ENCODE results near the gene KRTAP10-9.
"Not testable (repeated sequence)": the region's sequence is repeated elsewhere in the genome, so short reads cannot be mapped to it uniquely, and the experiment has no call there.

KRTAP10-9 gene

GRCh38 chr21:44626673-44627143, at the start of gene KRTAP10-9:
Gene KRTAP10-9 (plus strand): TSS chr21:44627093. CDS start chr21:44627172, 79 bp downstream.
- Mint-ChIP-seq H3K9me3 (peaks cover 34% of the 10 kb centered on the region), H3K36me3 (peaks cover 12% of the 10 kb centered on the region), H3K27ac (no peak within 1 kb of the TSS), H3K4me3 (no peak within 1 kb of the TSS), H3K4me1 (peaks cover 7% of the 10 kb centered on the region), H3K27me3 (peaks cover 15% of the 10 kb centered on the region)
- no peak for ATAC-seq (ENCODE audit: low read depth)
- DNase-seq (ENCODE audit: low spot score in 2 of 2) = no peak

- Mint-ChIP-seq H3K4me3 (no peak overlapping the region), H3K36me3 (peaks cover 12% of the 10 kb centered on the region), H3K4me1 (peaks cover 2% of the 10 kb centered on the region), H3K27me3 (peaks cover 23% of the 10 kb centered on the region), H3K9me3 (peaks cover 25% of the 10 kb centered on the region), H3K27ac (no peak overlapping the region)
- ATAC-seq (ENCODE audit: low read depth) (no peak), DNase-seq (ENCODE audit: low spot score in 2 of 2) (no peak)
These were observed 48.4 kb upstream of the KRTAP10-9 start for GRCh38 chr21:44578371-44579055.

- H3K4me1 Mint-ChIP-seq = peaks cover 2% of the 10 kb centered on the region
- H3K36me3 Mint-ChIP-seq = peaks cover 12% of the 10 kb centered on the region
- ATAC-seq (ENCODE audit: low read depth) = no peak
- H3K4me3 Mint-ChIP-seq = no peak overlapping the region
- no peak overlapping the region for H3K27ac Mint-ChIP-seq
- no peak for DNase-seq (ENCODE audit: low spot score in 2 of 2)
- H3K27me3 Mint-ChIP-seq = peaks cover 24% of the 10 kb centered on the region
- peaks cover 25% of the 10 kb centered on the region for H3K9me3 Mint-ChIP-seq
These were observed 47.6 kb upstream of the KRTAP10-9 start for GRCh38 chr21:44579056-44579832.

- DNase-seq (ENCODE audit: low spot score in 2 of 2) (no peak), ATAC-seq (ENCODE audit: low read depth) (no peak)
- H3K36me3 Mint-ChIP-seq = peaks cover 12% of the 10 kb centered on the region
- no peak overlapping the region for H3K4me3 Mint-ChIP-seq
- peaks cover 2% of the 10 kb centered on the region for H3K4me1 Mint-ChIP-seq
- H3K27ac Mint-ChIP-seq = no peak overlapping the region
- peaks cover 22% of the 10 kb centered on the region for H3K27me3 Mint-ChIP-seq
- peaks cover 25% of the 10 kb centered on the region for H3K9me3 Mint-ChIP-seq
These were observed 47.1 kb upstream of the KRTAP10-9 start for GRCh38 chr21:44579833-44580144.

GRCh38 chr21:44580231-44580821, 46.6 kb upstream of the KRTAP10-9 start, which contains the start of gene KRTAP10-5:
Gene KRTAP10-5 (minus strand): TSS chr21:44580604. CDS start chr21:44580578, 26 bp downstream.
- H3K36me3 Mint-ChIP-seq = peaks cover 12% of the 10 kb centered on the region
- H3K9me3 Mint-ChIP-seq = peaks cover 25% of the 10 kb centered on the region
- DNase-seq (ENCODE audit: low spot score in 2 of 2); H3K4me1 Mint-ChIP-seq; ATAC-seq (ENCODE audit: low read depth); H3K4me3 Mint-ChIP-seq; H3K27ac Mint-ChIP-seq: not testable (repeated sequence)
- H3K27me3 Mint-ChIP-seq = peaks cover 23% of the 10 kb centered on the region

DNA sequence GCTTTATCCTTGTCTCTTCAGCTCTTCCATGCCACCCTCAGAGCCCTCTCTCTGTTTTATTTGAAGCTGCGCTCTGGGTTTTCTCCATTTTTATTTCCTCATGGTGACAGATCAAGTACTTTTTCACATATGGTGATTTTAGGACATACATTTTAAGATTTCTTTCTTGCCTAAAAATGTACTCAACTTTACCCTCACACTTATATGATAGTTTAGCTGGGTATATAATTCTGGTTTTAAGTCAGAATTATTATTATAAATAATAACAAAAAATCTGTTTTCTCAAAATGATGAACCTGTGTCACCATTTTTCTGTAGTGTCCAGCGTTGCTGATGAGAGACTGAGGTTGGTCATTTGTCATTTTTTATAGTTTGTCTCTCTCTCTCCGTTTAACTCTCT, 45.7 kb upstream of the KRTAP10-9 start:
- DNase-seq (ENCODE audit: low spot score in 2 of 2) (no peak), ATAC-seq (ENCODE audit: low read depth) (no peak)
- Mint-ChIP-seq H3K4me1 (no peaks in the 10 kb centered on the region), H3K36me3 (peaks cover 12% of the 10 kb centered on the region), H3K4me3 (no peak overlapping the region), H3K27ac (no peak overlapping the region), H3K27me3 (peaks cover 23% of the 10 kb centered on the region), H3K9me3 (peaks cover 28% of the 10 kb centered on the region)

DNA sequence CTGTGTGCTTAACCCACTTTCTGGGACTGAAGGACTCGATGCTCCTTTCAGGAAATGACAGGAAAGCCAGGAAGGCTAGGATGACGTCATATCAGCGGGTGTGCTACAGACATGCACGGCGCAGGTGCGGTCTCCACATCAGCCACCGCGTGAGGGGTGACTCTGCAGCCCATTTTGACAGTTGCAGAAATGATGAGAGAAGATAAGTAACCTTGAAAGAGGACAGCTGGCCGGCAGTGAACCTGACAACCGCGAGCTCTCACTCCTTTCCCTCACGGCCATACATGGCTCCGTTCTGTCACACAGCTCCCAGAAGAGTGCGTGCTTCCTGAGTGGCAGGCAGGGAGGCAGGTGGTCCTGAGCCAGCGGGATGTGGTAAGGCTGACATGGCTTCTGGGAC, 44.8 kb upstream of the KRTAP10-9 start:
- H3K27me3 Mint-ChIP-seq = peaks cover 27% of the 10 kb centered on the region
- no peak overlapping the region for H3K4me3 Mint-ChIP-seq
- no peak for ATAC-seq (ENCODE audit: low read depth)
- peaks cover 10% of the 10 kb centered on the region for H3K36me3 Mint-ChIP-seq
- H3K9me3 Mint-ChIP-seq = peaks cover 25% of the 10 kb centered on the region
- DNase-seq (ENCODE audit: low spot score in 2 of 2) = no peak
- no peaks in the 10 kb centered on the region for H3K4me1 Mint-ChIP-seq
- H3K27ac Mint-ChIP-seq = no peak overlapping the region

- no peak overlapping the region for H3K4me3 Mint-ChIP-seq
- no peak overlapping the region for H3K27ac Mint-ChIP-seq
- ATAC-seq (ENCODE audit: low read depth) = no peak
- peaks cover 21% of the 10 kb centered on the region for H3K9me3 Mint-ChIP-seq
- H3K27me3 Mint-ChIP-seq = peaks cover 24% of the 10 kb centered on the region
- H3K36me3 Mint-ChIP-seq = peaks cover 10% of the 10 kb centered on the region
- no peak for DNase-seq (ENCODE audit: low spot score in 2 of 2)
- no peaks in the 10 kb centered on the region for H3K4me1 Mint-ChIP-seq
These were observed 43.6 kb upstream of the KRTAP10-9 start for GRCh38 chr21:44583089-44583799.

DNA sequence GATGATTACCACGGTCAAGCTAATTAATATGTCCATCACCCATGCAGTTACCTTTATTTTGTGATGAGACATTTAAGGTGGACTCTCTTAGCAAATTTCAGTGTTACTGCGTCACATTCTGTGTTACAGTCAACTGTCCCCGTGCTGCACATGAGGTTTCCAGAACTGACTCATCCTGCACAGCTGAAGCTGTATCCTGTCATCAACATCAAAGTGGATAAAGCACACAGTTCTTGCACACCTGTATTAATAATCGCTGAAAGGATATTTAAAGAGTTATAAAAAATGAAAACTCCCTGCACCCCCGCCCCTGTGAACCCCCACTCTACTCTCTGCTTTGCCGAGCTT, 43.1 kb upstream of the KRTAP10-9 start:
- peaks cover 24% of the 10 kb centered on the region for H3K27me3 Mint-ChIP-seq

GRCh38 chr21:44585892-44586291, 41.0 kb upstream of the KRTAP10-9 start:
- Mint-ChIP-seq H3K9me3 (peaks cover 12% of the 10 kb centered on the region), H3K4me3 (no peak overlapping the region), H3K36me3 (peaks cover 1% of the 10 kb centered on the region), H3K27me3 (peaks cover 22% of the 10 kb centered on the region), H3K4me1 (no peaks in the 10 kb centered on the region), H3K27ac (no peak overlapping the region)
- DNase-seq (ENCODE audit: low spot score in 2 of 2) (no peak), ATAC-seq (ENCODE audit: low read depth) (no peak)

More for the DNA sequence above, 43.1 kb upstream of the KRTAP10-9 start:
- Mint-ChIP-seq H3K9me3 (peaks cover 21% of the 10 kb centered on the region), H3K4me1 (no peaks in the 10 kb centered on the region), H3K36me3 (peaks cover 10% of the 10 kb centered on the region), H3K27ac (no peak overlapping the region), H3K4me3 (no peak overlapping the region)
- ATAC-seq (ENCODE audit: low read depth) (no peak), DNase-seq (ENCODE audit: low spot score in 2 of 2) (no peak)

DNA sequence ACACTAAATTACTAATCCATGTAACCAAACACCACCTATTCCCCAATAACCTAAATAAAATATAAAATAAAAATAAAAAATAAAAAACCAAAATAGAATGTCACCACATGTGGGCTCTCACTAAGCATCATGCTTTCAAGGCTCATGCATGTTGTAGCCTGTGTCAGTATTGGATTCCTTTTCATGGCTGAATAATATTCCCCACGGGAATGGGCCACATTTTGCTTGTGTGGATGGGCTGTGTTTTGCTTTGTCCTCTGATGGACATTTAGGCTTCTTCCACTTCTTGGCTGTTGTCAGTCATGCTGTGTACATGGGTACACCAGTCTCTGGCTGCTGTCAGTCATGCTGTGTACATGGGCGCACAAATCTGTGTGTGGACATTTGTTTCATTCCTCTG, 37.8 kb upstream of the KRTAP10-9 start:
- Mint-ChIP-seq H3K4me3 (no peak overlapping the region), H3K4me1 (no peaks in the 10 kb centered on the region), H3K27ac (no peak overlapping the region), H3K9me3 (peaks cover 3% of the 10 kb centered on the region), H3K36me3 (no peaks in the 10 kb centered on the region), H3K27me3 (peaks cover 30% of the 10 kb centered on the region)
- ATAC-seq (ENCODE audit: low read depth) (no peak), DNase-seq (ENCODE audit: low spot score in 2 of 2) (no peak)

DNA sequence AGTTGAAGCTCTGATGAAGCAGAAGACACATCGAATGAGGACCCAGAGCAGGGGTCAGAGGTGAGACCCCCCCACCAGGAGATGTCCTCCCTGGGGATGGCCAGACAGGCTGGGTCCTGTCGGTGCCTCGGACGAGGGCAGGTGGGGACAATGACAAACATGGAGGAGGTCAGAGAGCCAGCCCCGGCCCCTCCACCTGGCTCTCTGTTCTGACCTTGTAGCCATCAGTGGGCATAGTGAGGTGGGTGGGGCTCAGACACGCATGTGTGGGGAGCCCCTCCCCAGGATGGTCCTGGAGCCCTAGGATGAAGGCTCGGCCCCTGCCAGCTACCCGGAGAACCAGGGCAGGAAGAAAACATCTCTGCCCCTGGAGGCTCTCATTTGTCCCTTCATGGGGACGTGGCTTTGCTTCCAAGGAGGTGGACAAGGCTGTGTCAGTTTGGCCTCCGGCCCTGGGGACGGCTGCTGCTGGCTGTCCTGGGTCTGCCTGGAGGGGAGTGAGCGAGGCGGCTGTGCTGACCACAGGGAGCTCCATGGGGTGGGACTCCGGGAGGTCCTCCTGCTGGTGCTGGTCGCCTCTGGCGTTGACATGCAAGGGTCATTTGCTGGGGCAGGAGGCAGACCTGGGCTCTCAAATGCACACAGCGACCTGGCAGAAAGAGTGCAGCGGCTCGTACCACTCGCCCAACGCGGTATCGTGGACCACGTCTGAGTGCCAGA, 37.1 kb upstream of the KRTAP10-9 start:
- ATAC-seq (ENCODE audit: low read depth) (no peak), DNase-seq (ENCODE audit: low spot score in 2 of 2) (no peak)
- H3K36me3 Mint-ChIP-seq = no peaks in the 10 kb centered on the region
- peaks cover 25% of the 10 kb centered on the region for H3K27me3 Mint-ChIP-seq
- H3K4me1 Mint-ChIP-seq = no peaks in the 10 kb centered on the region
- peaks cover 3% of the 10 kb centered on the region for H3K9me3 Mint-ChIP-seq
- no peak overlapping the region for H3K4me3 Mint-ChIP-seq
- H3K27ac Mint-ChIP-seq = no peak overlapping the region

- Mint-ChIP-seq H3K4me1 (peaks cover 2% of the 10 kb centered on the region), H3K36me3 (no peaks in the 10 kb centered on the region), H3K27me3 (peaks cover 26% of the 10 kb centered on the region), H3K9me3 (peaks cover 3% of the 10 kb centered on the region), H3K4me3 (no peak overlapping the region), H3K27ac (no peak overlapping the region)
- ATAC-seq (ENCODE audit: low read depth) (no peak), DNase-seq (ENCODE audit: low spot score in 2 of 2) (peak in 1 of 2 donors; percentile 9)
These were observed 36.6 kb upstream of the KRTAP10-9 start for GRCh38 chr21:44590311-44590721.
